Kidney capillary endothelial cell (primary cell): Measurements from ENCODE around the gene NLRP6.
"Not testable (repeated sequence)": the region's sequence is repeated elsewhere in the genome, so short reads cannot be mapped to it uniquely, and the experiment has no call there.

ENCODE experiments used
- DNase-seq: peaks from one replicate; pipeline ENCODE4 v3.0.0-alpha.2; 2018; ENCODE audit warnings: low spot score

The NLRP6 gene

DNA sequence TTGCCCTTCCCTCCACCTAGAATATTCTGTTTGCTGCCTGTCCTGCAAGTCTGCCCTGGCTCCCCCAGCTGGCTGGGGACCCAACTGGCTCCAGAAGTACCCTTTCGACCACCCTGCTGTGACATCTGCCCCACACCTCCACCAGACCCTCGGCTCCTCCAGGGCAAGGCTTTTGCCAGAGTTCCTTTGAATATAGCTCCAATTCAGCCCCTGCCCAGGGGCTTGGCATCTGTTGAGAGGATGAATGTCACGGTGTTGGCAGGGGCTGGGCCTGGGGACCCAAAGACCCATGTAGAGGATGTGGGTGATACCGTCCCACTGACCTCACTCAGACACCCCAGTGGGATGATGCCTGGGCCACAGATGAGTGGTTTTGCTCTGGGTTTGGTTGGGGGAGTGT is 4.0 kb downstream of the NLRP6 start:
- no peak for DNase-seq

- DNase-seq: no peak
Measured at GRCh38 chr11:282630-283360, 4.6 kb downstream of the NLRP6 start.

DNA sequence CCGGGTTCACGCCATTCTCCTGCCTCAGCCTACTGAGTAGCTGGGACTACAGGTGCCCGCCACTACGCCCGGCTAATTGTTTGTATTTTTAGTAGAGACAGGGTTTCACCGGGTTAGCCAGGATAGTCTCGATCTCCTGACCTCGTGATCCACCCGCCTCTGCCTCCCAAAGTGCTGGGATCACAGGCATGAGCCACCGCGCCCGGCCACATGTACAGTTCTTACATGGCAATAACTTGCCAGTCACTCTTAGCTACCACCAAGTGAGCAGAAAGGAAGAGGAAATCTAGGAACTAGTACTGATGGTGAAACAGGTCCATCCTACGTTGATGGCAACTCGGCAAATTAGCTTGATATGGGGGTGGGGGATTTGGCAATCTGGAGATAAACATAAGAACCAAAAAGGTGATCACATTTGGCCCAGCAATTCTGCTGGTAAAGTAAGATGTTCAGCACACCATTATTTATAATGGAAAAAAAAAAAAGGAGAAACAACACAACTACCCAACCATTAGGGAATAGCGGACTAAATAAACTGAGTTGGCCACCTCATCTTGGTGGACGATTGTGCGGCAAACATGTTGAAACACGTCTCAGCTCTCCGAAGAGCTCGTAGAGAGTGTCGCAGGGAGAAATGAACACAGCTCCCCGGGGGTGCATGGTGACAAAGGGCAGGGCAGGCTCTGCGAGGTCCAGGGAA is 5.3 kb downstream of the NLRP6 start:
- DNase-seq: no peak

DNA sequence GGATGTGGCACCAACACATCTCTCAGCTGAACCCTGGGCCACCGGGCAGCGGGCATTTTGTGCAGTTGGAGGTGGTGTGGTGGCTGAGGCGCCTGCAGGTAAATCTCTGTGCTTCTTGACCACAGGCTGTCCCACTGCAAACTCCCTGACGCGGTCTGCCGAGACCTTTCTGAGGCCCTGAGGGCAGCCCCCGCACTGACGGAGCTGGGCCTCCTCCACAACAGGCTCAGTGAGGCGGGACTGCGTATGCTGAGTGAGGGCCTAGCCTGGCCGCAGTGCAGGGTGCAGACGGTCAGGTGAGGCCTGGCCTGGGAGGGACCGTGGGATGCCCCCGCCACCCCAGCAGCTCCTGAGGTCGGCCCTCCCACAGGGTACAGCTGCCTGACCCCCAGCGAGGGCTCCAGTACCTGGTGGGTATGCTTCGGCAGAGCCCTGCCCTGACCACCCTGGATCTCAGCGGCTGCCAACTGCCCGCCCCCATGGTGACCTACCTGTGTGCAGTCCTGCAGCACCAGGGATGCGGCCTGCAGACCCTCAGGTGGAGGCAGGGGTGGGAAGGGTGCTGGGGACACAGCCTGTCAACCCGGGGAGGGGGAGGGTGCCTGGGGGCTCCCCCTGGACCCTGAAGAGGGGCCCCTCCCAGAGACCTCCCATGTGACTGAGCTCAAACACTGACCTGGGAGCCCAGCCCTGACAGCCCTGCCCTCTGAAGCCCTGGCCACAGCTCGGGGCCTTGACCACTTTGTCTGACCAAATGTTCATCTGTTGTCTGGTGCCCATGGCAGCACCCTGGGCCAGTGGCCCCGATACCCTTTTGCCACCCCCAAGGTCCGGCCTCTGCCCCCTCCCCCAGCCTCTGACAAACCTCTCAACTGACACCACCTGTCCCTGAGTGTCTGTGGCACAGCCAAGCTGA is 6.2 kb downstream of the NLRP6 start:
- no peak for DNase-seq

GRCh38 chr11:285021-285893 is 7.0 kb downstream of the NLRP6 start:
- no peak for DNase-seq

DNA sequence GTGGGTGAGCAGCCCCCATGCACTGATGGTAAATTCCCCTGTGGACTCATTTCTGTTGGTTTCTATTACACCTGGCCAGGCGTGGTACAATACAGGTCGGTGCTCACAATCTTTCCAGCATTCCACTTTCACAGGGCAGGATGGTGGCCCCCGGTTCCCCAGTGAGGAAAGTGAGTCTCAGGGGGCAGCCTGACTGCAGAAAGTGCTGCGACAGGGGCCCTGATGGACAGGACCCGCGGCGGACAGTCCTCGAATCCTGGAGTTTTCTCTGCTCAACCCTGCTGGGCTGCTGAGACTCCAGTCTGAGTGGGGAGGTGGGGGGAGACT is 7.7 kb downstream of the NLRP6 start:
- no peak for DNase-seq

GRCh38 chr11:286977-287820 is 9.0 kb downstream of the NLRP6 start:
- not testable (repeated sequence) for DNase-seq

GRCh38 chr11:287821-288477 is 9.7 kb downstream of the NLRP6 start:
- no peak for DNase-seq

GRCh38 chr11:288478-289397 is 10.5 kb downstream of the NLRP6 start, which contains the start of gene PGGHG:
Gene PGGHG, plus strand, starts transcription at chr11:289126. Its CDS starts 691 bp downstream, at chr11:289817.
- DNase-seq: no peak

GRCh38 chr11:289398-289711 is 11.1 kb downstream of the NLRP6 start:
- DNase-seq: no peak

GRCh38 chr11:289712-290620 is 11.8 kb downstream of the NLRP6 start:
- no peak for DNase-seq

DNA sequence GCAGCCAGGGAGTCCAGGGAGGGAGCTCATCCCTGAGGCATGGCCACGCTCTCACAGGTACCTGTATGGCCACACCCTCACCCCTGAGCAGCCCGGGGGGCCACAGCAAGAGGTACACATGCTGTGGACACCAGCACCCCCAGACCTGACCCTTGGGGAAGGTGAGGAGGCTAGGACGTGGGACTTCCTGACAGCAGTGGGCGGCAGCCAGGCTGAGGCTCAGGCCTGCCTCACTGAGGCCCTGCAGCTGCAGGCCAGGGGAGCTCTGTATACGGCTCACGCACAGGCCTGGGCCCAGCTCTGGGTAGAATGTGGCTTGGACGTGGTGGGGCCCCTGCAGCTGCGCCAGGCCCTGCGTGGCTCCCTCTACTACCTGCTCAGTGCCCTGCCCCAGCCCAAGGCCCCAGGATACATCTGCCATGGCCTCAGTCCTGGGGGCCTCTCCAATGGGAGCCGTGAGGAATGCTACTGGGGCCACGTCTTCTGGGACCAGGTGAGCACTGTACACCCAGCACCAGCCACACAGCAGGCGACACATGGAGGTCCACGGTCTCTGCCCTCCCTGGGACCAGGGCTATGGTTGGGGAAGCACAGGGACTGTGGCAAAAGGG is 12.5 kb downstream of the NLRP6 start:
- no peak for DNase-seq

DNA sequence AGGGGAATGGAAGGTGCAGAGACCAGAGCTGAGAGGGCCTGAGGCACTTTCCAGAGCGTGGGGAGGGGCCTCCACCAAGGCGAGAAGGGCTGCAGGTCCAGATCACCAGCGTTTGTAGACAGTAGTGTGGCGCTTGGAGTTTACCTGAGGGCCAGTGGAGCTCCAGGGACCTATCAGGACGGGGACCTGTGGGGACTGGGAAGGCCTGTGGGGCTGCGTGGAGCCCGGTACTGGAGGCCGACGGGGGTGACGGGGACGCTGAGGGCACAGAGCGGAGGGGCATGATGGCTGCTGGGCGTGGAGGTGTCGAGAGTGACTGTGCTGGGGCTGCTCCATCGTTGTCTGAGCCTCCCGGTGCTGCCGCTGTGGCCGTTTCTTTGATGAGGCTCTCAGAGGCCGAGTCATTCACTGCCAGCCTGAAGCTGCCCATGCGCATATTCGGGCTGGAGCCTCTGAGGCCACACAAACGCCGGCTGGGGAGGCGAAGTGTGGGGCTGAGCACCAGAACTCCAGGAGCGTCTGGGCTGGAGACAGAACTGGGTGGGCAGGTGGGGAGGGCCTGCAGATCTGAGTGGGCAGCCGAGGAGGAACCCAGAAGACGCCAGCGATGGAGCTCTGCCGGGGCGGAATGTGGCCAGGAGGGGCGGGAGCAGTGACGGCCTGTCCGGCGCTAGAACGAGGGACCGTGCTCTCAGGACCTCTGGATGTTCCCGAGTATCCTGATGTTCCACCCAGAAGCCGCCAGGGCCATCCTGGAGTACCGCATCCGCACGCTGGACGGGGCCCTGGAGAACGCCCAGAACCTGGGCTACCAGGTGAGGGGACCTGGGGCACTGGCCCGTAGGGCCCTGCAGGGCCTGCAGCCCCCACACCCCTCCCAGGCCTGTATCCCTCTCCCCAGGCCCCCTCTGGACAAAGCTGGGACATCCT is 13.3 kb downstream of the NLRP6 start:
- no peak for DNase-seq

DNA sequence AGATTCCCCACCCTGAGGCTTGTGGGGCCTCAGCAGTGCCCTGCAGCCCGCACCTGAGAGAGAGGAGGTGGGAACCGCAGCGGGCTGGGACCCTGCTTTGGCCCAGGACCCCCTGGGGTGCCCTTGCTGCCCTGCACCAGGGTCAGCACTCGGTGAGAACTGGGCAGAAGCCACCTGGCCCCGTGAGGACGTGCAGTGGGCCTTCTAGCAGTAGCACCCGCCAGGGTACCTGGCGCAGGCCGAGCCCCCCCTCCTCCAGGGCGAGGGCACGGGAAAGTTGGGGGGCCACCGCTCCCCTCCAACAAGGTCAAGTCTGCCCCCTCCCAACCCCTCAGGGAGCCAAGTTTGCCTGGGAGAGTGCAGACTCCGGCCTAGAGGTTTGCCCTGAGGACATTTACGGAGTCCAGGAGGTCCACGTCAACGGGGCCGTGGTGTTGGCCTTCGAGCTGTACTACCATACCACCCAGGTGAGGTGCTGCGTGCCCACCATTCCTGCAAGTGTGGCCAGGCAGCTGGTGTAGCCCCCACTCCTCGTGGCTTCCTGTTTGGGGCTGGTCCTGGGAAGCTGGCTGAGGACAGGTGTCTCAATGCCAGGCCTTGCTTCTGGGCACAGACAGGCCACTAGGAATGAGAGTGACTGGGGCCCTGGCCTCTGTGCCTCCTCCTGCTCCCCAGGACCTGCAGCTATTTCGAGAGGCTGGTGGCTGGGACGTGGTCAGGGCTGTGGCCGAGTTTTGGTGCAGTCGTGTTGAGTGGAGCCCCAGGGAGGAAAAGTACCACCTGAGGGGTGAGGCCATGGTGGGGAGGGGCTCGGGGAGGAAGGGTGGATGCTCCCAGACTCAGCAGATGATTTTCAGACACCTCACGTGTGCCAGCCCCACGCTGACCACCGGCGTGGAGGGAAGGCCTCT is 14.3 kb downstream of the NLRP6 start:
- DNase-seq: no peak

DNA sequence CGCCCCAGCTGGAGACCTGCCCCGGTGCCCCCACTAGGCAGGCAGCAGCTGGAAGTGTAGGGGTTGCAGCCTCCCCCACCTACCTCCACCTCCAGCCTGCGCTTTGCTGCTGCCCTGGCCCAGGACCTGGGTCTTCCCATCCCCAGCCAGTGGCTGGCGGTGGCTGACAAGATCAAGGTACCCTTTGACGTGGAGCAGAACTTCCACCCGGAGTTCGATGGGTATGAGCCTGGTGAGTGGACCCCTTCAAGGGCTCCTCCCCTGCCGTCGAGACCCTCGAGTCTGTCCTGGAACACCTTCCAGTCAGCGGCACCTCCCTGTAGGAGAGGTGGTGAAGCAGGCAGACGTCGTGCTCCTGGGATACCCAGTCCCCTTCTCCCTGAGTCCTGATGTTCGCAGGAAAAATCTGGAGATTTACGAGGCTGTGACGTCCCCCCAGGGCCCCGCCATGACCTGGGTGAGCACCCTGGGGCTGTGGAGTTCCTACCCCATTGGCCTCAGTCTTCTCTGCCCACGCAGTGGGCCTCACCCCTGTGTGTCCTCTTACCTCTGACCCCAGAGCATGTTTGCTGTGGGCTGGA is 15.2 kb downstream of the NLRP6 start:
- DNase-seq: no peak
